Gastrocnemius medialis (tissue), 4 donors: ENCODE data around the gene POLE3. TPM values are rescaled to one million over a fixed set of nuclear protein-coding genes. Genes with fewer than 3 reads are reported as not detected.
"Not testable (repeated sequence)": the region's sequence is repeated elsewhere in the genome, so short reads cannot be mapped to it uniquely, and the experiment has no call there.

Experiments used
- ATAC-seq, 2 donors: fragments of 150-250 bp; one replicate each; pipeline ENCODE4 v1.9.1; 2016
- DNase-seq, 2 donors: peaks; one replicate each; pipeline ENCODE4 v3.0.0-alpha.2; 2019
- H3K27ac ChIP-seq, 4 donors: fragments of 200-600 bp; sonication (generic); 1 replicate in 1 of 4; 2 replicates in 3 of 4; pipeline ENCODE4 v1.5.1; 2016 to 2018; ENCODE audit warnings: mild to moderate bottlenecking in 2 of 4, moderate library complexity in 1 of 4
- H3K27me3 ChIP-seq, 3 donors: fragments of 200-600 bp; sonication (generic) in 2 of 3; 1 replicate in 1 of 3; 2 replicates in 2 of 3; pipeline versions ENCODE4 v1.5.1 to v1.6.0; 2016 to 2019; ENCODE audit warnings: mild to moderate bottlenecking in 1 of 3, moderate library complexity in 1 of 3
- H3K36me3 ChIP-seq, 2 donors: fragments of 200-600 bp; sonication (generic) in 1 of 2; one replicate each; pipeline ENCODE4 v1.5.1; 2017 to 2018
- H3K4me1 ChIP-seq, 2 donors: fragments of 200-600 bp; sonication (generic) in 1 of 2; one replicate each; pipeline ENCODE4 v1.5.1; 2016 to 2017; ENCODE audit warnings: mild to moderate bottlenecking in 2 of 2
- H3K4me3 ChIP-seq, 4 donors: fragments of 200-600 bp; sonication (generic) in 3 of 4; 1 replicate in 1 of 4; 2 replicates in 3 of 4; pipeline ENCODE4 v1.5.1; 2016 to 2019; ENCODE audit warnings: mild to moderate bottlenecking in 2 of 4
- H3K9me3 ChIP-seq, 3 donors: fragments of 200-600 bp; sonication (generic) in 2 of 3; 1 replicate in 1 of 3; 2 replicates in 2 of 3; pipeline ENCODE4 v1.5.1; 2016 to 2019
- CTCF ChIP-seq, 5 experiments: fragments of 450-650 bp in 3 of 5; fragments of 200-600 bp in 2 of 5; sonication (generic) in 2 of 5; IDR thresholded peaks in 4 of 5; conservative IDR thresholded peaks in 1 of 5; 1 replicate in 4 of 5; 2 replicates in 1 of 5; pipeline ENCODE4 v1.5.1; 2016 to 2019; ENCODE audit warnings: antibody characterized with exemption in 5 of 5, mild to moderate bottlenecking in 3 of 5, moderate library complexity in 3 of 5
- POLR2A ChIP-seq, 2 donors: fragments of 450-650 bp; IDR thresholded peaks; one replicate each; pipeline ENCODE4 v1.6.1; 2017; ENCODE audit warnings: antibody characterized with exemption in 2 of 2, mild to moderate bottlenecking in 2 of 2, moderate library complexity in 2 of 2
- in situ Hi-C, 4 donors: fragments of 200-750 bp; cut with MboI; loops; one replicate each; pipeline versions ENCODE4 v1.15.0 to v1.8.0; 2017; ENCODE audit warnings: low sequenced_read_pairs in 4 of 4
- intact Hi-C: fragments of 100-400 bp; cut with DNase I; formaldehyde crosslinking; loops from one replicate; pipeline ENCODE4 v1.15.1; 2023; ENCODE audit warnings: low total_unique reads
- total RNA-seq, 4 donors: library from RNA; depleted of rRNA; stranded (reverse); fragments of >200 nt; gene quantifications; one replicate each; pipeline versions ENCODE4 v1.1.0 to v1.2.3, GENCODE V29; 2016

Gene POLE3
- total RNA-seq, 4 donors from 2014 or later = 42.9 to 66.4 (median 57.8) TPM

GRCh38 chr9:113381909-113382411, 28.5 kb downstream of the POLE3 start:
- ATAC-seq (no peak), DNase-seq (no peak)
- intact Hi-C loops (no loop called here), in situ Hi-C loops (no loop called here)
- Histone ChIP-seq H3K9me3 (no peaks in the 10 kb centered on the region), H3K36me3 (peaks cover 0 to under 1% of the 10 kb centered on the region in 2 donors), H3K27me3 (no peaks in the 10 kb centered on the region), H3K4me3 (no peak overlapping the region), H3K4me1 (no peaks in the 10 kb centered on the region), H3K27ac (no peak overlapping the region)
- TF ChIP-seq CTCF (IDR thresholded peaks at IDR 0.05 in 4 of 5, conservative IDR thresholded peaks at IDR 0.05 in 1 of 5) (no peak), POLR2A (IDR thresholded peaks at IDR 0.05) (no peak)

- ATAC-seq, intact Hi-C loops: not testable (repeated sequence)
Observed at GRCh38 chr9:113381441-113381840, 29.0 kb downstream of the POLE3 start.

GRCh38 chr9:113380869-113381378, 29.6 kb downstream of the POLE3 start:
- no peak for TF ChIP-seq CTCF (IDR thresholded peaks at IDR 0.05 in 4 of 5, conservative IDR thresholded peaks at IDR 0.05 in 1 of 5)
- TF ChIP-seq POLR2A (IDR thresholded peaks at IDR 0.05) = no peak
- Histone ChIP-seq H3K9me3 (no peaks in the 10 kb centered on the region), H3K27ac (no peak overlapping the region), H3K27me3 (no peaks in the 10 kb centered on the region), H3K4me3 (no peak overlapping the region), H3K4me1 (peaks cover 3 to 6% of the 10 kb centered on the region in 2 donors), H3K36me3 (no peaks in the 10 kb centered on the region)
- DNase-seq (no peak), ATAC-seq (no peak)
- intact Hi-C loops = no loop called here
- in situ Hi-C loops = no loop called here

More at GRCh38 chr9:113381441-113381840, 29.0 kb downstream of the POLE3 start:
- in situ Hi-C loops, H3K27me3 ChIP-seq, H3K9me3 ChIP-seq, H3K4me3 ChIP-seq, H3K4me1 ChIP-seq, H3K27ac ChIP-seq, DNase-seq, H3K36me3 ChIP-seq: not testable (repeated sequence)

- H3K9me3 ChIP-seq, DNase-seq, H3K4me3 ChIP-seq, ATAC-seq, H3K36me3 ChIP-seq, H3K27ac ChIP-seq, in situ Hi-C loops, H3K27me3 ChIP-seq, intact Hi-C loops: not testable (repeated sequence)
- H3K4me1 ChIP-seq = peaks cover 8 to 10% of the 10 kb centered on the region in 2 donors
Observed at GRCh38 chr9:113379829-113380210, 30.7 kb downstream of the POLE3 start.

GRCh38 chr9:113379094-113379828, 31.2 kb downstream of the POLE3 start:
- peaks cover 8 to 10% of the 10 kb centered on the region in 2 donors for H3K4me1 ChIP-seq
- H3K9me3 ChIP-seq, H3K27me3 ChIP-seq, H3K4me3 ChIP-seq, H3K27ac ChIP-seq, DNase-seq, H3K36me3 ChIP-seq, in situ Hi-C loops, intact Hi-C loops, ATAC-seq: not testable (repeated sequence)
